ENCODE measurements around the gene HOXA6.

- no peak for TF ChIP-seq GRHL2 (CRISPR knock-in tag; IDR thresholded peaks at IDR 0.05; ENCODE audit: insufficient replicate concordance, severe bottlenecking)
- TF ChIP-seq CTCF (IDR thresholded peaks at IDR 0.05), result peak; percentile 66
- TF ChIP-seq, protein P1, sequence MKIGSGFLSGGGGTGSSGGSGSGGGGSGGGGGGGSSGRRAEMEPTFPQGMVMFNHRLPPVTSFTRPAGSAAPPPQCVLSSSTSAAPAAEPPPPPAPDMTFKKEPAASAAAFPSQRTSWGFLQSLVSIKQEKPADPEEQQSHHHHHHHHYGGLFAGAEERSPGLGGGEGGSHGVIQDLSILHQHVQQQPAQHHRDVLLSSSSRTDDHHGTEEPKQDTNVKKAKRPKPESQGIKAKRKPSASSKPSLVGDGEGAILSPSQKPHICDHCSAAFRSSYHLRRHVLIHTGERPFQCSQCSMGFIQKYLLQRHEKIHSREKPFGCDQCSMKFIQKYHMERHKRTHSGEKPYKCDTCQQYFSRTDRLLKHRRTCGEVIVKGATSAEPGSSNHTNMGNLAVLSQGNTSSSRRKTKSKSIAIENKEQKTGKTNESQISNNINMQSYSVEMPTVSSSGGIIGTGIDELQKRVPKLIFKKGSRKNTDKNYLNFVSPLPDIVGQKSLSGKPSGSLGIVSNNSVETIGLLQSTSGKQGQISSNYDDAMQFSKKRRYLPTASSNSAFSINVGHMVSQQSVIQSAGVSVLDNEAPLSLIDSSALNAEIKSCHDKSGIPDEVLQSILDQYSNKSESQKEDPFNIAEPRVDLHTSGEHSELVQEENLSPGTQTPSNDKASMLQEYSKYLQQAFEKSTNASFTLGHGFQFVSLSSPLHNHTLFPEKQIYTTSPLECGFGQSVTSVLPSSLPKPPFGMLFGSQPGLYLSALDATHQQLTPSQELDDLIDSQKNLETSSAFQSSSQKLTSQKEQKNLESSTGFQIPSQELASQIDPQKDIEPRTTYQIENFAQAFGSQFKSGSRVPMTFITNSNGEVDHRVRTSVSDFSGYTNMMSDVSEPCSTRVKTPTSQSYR (CRISPR knock-in tag; IDR thresholded peaks at IDR 0.05), result no peak
- TF ChIP-seq, protein P2, sequence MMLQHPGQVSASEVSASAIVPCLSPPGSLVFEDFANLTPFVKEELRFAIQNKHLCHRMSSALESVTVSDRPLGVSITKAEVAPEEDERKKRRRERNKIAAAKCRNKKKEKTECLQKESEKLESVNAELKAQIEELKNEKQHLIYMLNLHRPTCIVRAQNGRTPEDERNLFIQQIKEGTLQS (CRISPR knock-in tag; conservative IDR thresholded peaks at IDR 0.05), result no peak
- TF ChIP-seq, protein P3, sequence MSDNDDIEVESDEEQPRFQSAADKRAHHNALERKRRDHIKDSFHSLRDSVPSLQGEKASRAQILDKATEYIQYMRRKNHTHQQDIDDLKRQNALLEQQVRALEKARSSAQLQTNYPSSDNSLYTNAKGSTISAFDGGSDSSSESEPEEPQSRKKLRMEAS (CRISPR knock-in tag; IDR thresholded peaks at IDR 0.05), result no peak
Measured at GRCh38 chr7:27150568-27151340, 3.2 kb upstream of the HOXA6 start.
